ENCODE measurements around the gene CALCOCO2.
"Not testable (repeated sequence)": the region's sequence is repeated elsewhere in the genome, so short reads cannot be mapped to it uniquely, and the experiment has no call there.

CALCOCO2 gene

DNA sequence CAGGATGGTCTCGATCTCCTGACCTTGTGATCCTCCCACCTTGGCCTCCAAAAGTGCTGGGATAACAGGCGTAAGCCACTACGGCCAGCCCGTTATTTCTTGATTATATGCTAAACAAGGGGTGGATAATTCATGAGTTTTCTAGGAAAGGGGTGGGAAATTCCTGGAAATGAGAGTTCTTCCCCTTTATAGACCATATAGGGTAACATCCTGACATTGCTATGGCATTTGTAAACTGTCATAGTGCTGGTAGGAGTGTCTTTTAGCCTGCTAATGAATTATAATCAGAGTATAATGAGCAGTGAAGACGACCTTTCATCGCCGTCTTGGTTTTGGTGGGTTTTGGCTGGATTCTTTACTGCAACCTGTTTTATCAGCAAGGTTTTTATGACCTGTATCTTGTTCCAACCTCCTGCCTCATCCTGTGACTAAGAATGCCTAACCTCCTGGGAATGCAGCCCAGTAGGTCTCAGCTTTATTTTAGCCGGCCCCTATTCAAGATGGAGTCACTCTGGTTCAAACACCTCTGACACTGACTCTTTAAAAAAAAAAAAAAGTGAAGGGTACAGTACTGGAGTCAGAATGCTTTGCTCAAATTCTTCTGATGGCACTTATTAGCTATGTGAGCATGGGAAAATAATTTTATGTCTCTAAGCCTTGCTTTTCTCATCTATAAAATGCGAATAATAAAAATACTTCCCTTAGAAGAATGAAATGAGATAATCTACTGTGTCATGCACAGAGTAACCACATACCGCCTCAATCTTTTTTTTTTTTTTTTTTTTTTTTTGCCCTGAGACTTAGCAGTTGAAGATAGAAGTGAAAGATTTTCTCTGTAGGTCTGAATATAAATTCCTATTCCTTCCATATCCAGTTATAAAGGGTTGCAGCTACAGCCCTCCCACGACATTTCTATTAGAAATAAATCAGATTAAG, 5.1 kb upstream of the CALCOCO2 start:
- ATAC-seq, result no peak

DNA sequence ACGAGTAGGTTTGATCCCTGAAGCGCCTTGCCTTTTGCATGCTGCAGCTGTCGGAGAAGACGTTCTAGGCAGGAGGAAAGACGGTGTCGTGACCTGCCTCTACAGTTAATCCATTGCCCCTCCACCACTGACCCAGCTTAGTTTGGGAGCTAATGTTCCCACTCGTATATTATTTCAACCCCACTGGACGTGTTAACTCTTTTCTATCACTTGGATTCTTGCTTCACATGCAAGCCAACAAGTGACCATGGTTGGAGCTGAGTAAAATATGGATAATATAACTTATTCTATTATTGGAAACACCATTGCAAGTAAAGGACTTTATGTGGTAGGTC, 681 bp downstream of the CALCOCO2 start:
- no peak for ATAC-seq

DNA sequence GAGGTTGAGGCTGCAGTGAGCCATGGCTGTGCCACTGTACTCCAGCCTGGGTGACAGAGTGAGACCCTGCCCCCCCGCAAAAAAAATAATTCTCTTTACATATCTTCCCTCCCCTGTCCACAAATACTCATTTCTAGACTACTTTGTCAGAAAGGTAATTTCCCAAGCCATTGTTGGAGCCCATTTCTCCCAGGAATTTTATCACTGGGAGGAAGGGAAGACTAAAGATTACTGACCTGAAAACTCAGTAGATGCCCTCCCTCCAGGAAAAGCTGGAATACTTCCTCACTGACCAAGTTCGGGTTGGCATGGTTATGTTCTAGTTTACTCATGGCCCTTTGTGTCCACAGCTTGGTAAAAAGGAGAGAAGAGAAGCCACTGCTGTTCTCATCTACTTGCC, 4.1 kb downstream of the CALCOCO2 start:
- no peak for ATAC-seq

DNA sequence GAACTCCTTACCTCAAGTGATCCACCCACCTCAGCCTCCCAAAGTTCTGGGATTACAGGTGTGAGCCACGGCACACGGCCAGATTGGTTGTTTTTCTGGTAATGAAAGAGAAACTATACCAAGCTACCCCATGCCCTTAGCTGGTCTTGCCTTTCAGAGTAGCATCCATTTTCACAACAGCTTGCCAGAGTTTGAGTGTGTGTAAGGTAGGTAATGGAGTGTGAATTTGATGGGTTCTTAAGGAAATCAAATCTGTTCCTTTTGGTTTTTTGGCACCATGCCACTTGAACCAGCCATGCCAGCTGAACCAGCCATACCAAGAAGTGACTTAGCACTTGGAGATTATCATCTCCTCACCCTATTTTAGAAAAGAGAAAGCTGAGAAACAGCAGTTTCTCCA, 5.1 kb downstream of the CALCOCO2 start:
- peak in 1 of 2 donors; percentile 34 for ATAC-seq

DNA sequence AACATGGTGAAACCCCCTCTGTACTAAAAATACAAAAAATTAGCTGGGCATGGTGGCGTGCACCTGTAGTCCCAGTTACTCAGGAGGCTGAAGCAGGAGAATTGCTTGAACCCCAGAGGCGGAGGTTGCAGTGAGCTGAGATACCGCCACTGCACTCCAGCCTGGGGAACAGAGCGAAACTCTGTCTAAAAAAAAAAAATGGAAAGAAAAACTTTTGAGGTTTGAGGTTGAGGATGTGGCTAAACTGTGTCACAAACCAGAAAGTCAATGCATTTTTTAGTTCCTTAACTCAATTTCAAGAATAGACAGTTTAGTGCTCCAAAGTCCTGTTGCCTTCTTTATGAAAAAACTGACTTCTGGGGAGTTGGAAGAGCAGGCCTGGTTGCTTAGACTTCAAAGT, 6.6 kb downstream of the CALCOCO2 start:
- ATAC-seq, result not testable (repeated sequence)

DNA sequence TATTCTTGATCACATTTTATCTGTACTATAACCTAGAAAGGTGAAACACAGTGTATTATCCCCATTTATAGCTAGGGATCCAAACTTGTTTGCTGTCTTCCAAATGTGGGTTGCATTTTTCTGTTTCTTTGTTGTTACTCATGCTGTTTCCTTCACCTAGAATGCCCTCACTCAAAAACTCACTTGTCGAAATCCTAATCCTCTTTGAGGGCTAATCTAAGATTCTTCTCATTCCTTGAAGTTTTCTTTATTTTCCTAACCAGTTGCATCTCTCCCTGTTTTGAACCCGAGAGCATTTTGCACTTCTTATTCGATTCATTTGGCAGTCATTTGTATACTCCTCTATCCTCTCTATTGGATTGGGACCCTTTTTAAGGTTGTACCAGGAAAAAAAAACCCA, 9.6 kb downstream of the CALCOCO2 start:
- no peak for ATAC-seq

DNA sequence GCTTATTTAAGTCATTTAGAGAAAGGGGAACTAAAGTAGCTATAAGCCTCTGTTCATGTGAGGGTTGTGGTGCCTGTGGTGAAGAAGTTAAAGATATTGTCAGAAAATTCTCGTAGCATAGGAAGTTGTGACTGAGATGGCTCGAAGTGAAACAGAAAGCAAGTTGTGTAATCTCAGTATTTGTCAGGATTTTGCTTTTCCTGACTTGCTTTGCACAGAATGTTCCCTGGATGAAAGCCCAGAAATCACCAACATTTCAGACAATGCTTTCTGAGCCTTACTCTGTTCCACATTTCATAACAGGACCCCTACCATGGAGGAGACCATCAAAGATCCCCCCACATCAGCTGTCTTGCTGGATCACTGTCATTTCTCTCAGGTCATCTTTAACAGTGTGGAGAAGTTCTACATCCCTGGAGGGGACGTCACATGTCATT, 10.6 kb downstream of the CALCOCO2 start:
- peak; percentile 92 to 96 for ATAC-seq

DNA sequence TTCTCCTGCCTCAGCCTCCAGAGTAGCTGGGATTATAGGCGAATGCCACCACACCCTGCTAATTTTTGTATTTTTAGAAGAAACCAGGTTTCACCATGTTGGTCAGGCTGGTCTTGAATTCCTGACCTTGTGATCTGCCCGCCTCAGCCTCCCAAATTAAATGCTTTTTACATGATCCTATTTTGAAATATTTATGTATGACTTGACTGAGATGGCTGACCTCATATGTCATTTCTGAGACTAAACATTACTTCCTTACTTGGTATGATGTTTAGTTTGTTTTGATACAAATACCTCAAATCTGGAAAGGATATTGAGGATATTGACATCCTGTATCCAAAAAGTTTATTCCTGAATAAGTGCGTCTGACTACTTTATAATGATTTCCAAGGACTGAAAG, 11.9 kb downstream of the CALCOCO2 start:
- ATAC-seq, result no peak

DNA sequence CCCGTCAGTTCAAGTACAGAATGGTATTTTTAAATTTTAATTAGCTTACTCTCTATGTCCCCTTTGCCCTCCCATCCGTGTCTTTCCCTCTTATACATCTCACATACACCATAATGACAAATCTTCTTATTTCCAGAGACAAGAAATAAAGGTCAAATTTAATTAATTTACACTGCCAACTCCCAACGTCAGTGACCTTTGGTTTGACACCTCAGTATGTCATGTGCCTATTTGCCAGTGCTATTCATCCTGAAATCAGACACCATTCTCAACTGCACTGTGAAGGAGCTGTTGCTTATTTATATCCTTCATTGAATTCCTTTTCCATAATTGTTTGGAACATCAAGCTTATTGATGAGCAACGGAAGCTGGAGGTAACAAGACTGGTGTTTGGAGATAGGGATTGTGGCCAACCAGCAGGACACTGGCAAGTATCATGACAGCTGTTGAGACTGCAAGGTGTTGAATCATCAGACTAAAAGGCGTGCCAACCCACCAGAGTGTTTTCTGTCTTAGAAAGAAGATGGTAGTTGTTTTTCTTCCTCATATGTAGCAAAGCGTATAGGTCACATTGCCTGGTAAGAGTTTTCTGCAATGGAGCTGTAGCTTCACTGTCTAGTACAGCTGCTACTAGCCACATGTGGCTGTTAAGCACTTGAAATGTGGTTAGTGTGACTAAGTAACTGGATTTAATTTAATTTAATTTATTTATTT, 12.5 kb downstream of the CALCOCO2 start:
- ATAC-seq, result no peak

DNA sequence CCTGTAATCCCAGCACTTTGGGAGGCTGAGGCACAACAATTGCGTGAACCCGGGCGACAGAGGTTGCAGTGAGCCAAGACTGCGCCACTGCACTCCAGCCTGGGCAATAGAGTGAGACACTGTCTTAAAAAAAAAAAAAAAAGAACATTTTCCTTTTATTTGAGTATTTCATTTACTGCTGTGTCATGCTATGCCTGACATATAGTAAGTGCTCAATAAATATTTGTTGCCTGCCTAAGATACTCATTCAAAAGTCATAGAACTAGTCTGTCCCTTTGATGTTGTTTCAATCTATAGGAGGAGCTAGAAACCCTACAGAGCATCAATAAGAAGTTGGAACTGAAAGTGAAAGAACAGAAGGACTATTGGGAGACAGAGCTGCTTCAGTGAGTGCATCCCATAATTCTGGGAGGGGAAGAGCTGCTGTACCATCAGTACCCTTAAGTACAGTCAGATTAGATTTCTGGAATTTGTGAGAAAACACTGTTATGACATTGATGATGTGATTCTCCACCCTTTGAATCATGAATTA, 20.0 kb downstream of the CALCOCO2 start:
- peak; percentile 25 to 36 for ATAC-seq

DNA sequence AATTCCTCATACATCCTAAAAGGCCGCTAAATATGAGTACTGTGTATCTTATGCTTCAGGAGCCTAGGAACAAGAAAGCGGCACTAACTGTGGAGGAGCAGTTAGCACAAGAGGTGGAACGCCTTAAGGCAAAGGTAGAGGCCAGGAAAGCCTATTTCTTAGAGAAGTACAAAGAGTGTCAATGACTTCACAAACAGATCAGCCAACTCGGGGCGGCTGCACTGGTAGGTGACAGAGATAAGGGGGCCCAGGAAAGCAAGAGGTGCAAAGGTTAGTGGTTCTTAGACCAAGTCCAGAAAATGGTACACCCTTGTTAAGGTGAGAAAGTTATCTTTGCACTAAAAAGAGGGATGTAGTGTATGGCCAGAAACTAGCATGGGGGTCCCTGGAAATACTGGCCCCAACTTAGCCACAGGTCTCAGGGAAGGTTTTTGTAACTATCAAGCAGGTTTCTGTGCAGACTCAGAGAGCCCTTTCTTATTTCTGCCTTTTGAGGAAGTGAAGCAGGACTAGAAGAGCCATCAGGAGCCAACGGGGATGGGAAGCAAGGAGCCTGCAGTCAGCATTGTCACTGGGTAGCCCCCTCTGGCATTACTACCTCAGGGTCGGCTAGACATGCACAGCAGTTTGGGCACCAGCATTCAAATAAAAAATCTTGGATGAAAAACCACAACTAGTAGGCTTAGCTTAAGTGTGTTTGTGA, 24.1 kb downstream of the CALCOCO2 start:
- no peak for ATAC-seq

DNA sequence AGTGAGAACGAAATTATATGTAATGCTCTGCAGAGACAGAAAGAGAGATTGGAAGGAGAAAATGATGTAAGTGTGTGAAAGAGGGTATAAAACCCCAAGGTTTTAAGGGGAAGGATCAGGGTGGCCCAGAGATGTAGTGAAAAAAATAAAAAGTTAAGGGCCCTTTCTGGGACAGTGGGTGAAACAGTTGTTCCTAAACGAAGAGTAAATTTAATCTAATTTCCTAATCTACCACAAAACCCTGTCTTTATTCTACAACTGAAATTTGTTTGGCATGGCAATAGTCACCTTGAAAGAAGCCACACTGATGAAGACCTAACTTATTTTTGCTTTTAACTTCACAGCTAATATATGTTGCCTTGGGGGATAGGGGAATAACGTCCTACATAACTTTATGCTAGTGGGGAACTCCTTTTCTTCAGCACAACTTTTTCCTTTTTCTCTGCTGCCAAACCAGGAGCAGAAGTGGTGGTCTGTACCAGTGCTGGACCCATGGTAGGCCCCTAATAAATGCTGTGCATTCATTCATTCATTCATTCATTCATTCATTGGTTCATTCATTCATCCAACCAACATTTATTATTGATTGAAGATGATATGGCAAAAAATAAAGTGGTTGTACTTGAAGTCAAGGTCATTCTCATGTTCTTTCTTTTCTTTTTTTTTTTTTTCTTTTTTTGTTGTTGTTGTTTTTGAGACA, 25.4 kb downstream of the CALCOCO2 start:
- no peak for ATAC-seq

DNA sequence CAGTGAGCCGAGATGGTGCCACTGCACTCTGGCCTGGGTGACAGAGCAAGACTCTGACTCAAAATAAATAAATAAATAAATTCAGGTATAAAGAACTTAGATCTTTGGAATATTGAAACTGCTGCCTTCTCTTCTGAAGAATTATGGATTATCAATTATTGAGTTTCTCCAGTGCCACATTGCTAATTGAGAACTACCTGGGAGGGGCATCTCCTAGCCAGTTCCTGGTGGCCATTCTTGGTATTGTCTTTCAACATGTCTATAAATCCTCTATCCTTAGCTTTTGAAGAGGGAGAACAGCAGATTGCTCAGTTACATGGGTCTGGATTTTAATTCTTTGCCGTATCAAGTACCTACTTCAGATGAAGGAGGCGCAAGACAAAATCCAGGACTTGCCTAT, 29.2 kb downstream of the CALCOCO2 start:
- ATAC-seq, result no peak

DNA sequence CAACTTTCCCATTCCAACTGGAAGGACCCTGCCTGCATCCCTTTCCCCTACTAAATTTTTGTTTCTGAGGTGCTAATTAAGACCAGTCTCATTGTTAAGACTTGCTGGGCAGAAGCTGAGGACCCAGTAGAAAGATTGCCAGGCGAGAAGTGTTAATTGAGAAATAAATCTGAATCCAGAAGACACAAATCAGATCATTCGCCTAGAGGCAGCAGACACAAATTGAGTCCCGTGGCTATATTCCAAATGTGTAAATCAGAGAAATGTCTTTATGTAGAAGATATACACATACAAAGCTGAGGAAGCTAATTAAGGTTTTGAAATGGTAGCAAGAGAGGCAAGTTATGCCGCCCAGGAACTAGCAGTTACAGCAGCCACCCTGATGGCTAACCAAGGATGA, 29.6 kb downstream of the CALCOCO2 start:
- no peak for ATAC-seq

DNA sequence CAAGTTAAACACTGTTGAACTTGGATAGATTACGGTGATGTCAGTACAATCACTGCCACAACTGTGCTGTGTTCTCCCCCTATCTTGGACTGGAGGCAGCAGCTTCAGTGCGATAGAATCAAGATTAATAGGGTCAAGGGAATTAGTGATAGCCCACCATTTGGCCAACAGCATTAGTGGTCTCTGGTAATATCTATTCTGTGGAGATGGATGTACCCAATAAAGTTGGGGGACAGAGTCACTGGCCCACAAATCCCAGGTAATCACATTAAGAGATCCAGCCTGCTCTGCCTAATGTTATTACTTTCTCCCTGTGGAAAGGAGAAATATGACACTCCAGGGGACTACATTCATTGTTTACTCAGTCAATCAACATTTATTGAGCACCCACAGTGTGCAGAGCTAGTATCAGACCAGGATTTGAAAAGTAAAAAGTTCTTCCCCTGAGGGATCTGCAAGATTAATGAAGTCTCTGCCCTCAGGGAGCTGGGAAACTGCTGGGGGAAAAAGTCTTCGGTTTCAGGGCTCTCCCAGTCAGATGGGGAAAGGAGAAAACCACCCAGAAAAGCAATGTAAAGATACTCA, 38.2 kb downstream of the CALCOCO2 start:
- no peak for ATAC-seq

DNA sequence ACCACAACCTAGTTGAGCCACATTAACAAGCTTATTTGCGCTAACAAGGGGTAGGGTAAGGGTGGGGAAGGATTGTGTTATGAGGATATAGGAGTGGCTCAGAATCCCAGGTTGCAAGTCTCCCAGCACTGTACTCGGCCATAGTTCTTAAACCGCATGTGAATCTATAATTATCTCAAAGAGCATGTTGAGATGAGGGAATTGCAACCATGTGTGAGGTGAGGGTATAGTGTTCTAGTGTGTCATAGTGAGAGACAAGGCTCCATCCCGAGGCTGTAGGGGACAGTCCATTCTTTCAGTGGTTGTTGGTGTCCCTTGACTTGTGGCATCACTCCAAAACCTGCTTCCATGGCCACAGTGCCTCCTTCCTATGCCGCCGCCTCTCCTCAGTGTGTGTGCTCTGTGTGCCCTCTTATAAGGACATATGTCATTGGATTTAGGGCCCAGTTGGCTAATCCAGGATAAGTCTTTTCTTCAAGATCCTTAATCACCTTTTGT, 39.0 kb downstream of the CALCOCO2 start:
- ATAC-seq, result no peak

DNA sequence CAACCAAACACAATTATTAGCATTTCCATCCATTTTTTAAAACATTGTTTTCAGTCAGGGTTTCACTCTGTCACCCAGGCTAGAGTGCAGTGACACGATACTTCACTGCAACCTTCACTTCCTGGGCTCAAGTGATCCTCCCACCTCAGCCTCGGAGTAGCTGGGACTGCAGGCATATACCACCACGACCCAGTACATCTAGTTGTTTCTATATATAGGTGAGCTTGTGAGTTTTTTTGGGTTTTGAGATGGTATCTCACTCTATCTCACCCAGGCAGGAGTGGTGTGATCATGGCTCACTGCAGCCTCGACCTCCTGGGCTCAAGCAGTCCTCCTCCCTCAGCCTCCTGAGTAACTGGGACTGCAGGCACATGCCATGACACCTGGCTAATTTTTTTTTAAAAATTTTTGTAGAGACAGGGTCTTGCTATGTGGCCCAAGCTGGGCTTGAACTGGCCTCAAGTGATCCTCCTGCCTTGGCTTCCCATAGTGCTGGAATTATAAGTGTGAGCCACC, 40.3 kb downstream of the CALCOCO2 start:
- ATAC-seq, result no peak

DNA sequence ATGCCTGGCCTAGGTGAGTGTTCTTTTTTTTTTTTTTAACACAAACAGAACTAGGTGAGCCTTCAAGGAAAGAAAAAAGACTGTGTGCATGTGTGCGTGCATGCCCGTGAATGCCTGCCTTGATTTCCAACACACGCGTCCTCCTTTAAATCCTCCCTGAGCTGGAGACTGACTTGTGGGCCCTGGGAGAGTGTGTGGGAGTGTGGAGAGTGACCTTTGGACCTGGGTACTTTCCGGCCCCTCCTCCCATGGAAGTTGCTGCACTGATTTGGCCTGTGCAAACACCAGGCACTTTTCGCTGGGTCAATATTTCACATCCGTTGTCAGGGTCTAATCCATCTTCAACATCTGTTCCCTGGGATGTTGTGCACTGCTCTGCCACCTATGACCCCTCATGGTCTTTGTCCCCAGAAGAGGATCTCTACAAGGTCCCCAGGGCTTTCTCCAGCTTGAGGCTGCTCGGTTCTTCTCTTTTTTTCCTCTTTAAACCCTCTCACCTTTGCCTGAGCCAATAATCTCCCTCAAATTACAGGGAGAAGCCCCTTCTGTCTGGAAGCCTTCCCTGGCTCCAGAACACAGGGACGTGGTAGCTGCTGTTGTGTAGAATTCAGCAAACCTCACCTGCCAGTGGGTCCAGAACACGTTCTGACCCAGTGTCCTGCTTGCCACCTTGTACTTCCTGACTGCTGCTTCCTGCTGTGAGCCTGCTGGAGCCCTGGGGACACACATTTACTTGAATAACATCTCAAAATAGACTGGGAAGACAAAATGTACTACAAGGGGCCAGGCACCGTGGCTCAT, 40.9 kb downstream of the CALCOCO2 start:
- no peak for ATAC-seq

DNA sequence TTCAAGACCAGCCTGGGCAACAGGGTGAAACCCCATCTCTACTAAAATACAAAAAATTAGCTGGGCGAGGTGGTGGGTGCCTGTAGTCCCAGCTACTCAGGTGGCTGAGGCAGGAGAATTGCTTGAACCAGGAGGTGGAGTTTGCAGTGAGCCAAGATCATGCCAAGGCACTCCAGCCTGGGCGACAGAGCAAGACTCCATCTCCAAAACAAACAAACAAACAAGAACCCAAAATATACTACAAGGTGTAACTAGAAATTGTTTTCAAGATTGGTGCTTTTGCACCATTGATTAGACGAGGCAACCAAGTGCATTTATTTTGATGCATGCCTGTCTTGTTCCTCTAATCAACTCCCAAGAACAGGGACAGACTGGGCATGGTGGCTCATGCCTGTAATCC, 41.6 kb downstream of the CALCOCO2 start:
- ATAC-seq, result not testable (repeated sequence)

DNA sequence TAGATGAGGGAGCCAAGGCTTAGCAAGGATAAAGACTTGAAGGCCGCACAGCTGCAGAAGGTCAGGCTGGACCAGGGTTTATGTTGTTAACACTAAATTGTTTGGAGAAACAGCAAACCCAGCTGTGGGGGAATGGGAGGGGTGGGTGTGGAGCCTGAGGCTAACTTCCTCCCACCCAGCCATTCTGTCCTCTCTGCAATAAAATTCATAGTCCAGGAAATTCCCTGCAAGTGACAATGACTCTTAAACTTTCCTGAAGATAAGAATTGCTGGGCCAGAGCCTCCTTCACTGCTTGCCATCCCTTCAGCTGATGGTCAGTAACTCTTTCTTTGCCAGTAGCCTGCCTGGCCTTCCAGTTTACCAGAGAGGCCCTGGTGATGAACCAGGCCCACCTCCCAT, 42.4 kb downstream of the CALCOCO2 start:
- no peak for ATAC-seq
